K562 (cell line): Measurements from ENCODE around the gene ZBTB7A. TPM values are rescaled to one million over a fixed set of nuclear protein-coding genes. Genes with fewer than 3 reads are reported as not detected.

Experiments
- C11orf30 ChIP-seq: fragments of 450-650 bp; IDR thresholded peaks from 2 replicates; pipeline ENCODE4 v1.6.1; 2016; ENCODE audit warnings: low read depth, mild to moderate bottlenecking
- ELK3 ChIP-seq: fragments of 450-650 bp; formaldehyde crosslinking; IDR thresholded peaks from 2 replicates; pipeline ENCODE4 v1.4.0; 2020; ENCODE audit warnings: mild to moderate bottlenecking
- ERF ChIP-seq: fragments of 450-650 bp; formaldehyde crosslinking; IDR thresholded peaks from 2 replicates; pipeline ENCODE4 v1.4.0; 2020; ENCODE audit warnings: mild to moderate bottlenecking, mixed read lengths
- FOXA1 ChIP-seq: fragments of 450-650 bp; IDR thresholded peaks from 2 replicates; pipeline ENCODE4 v1.6.1; 2016; ENCODE audit warnings: mild to moderate bottlenecking, borderline replicate concordance
- FOXJ2 ChIP-seq: fragments of 200-800 bp; sonication (Bioruptor generic); IDR thresholded peaks from 2 replicates; pipeline ENCODE4 v1.6.1; 2016; ENCODE audit warnings: missing genetic modification characterization, missing compliant biosample characterization
- FUS ChIP-seq: fragments of 200-400 bp; formaldehyde crosslinking; optimal IDR thresholded peaks from 2 replicates; pipeline ENCODE3; 2017; ENCODE audit warnings: low read depth, low read length
- KAT8 ChIP-seq: fragments of 450-650 bp; IDR thresholded peaks from 2 replicates; pipeline ENCODE4 v1.6.1; 2016; ENCODE audit warnings: low read depth, mild to moderate bottlenecking
- KLF1 ChIP-seq: fragments of 450-650 bp; IDR thresholded peaks from 2 replicates; pipeline ENCODE4 v1.6.1; 2016; ENCODE audit warnings: missing genetic modification characterization, missing compliant biosample characterization
- KLF6 ChIP-seq: fragments of 250-450 bp; sonication (Bioruptor Pico); IDR thresholded peaks from 2 replicates; pipeline ENCODE4 v1.4.0; 2020; ENCODE audit warnings: mild to moderate bottlenecking, moderate library complexity, borderline replicate concordance
- MAFG ChIP-seq: fragments of 450-650 bp; conservative IDR thresholded peaks from 2 replicates; pipeline ENCODE4 v1.6.1; 2016; ENCODE audit warnings: missing genetic modification characterization, missing compliant biosample characterization
- MYNN ChIP-seq, 2 experiments: sonication (generic); formaldehyde crosslinking in 1 of 2; IDR thresholded peaks; 2 replicates each; pipeline versions ENCODE4 v1.5.0 to v1.6.1; 2016 to 2020; ENCODE audit warnings: antibody characterized with exemption in 1 of 2, missing genetic modification reagents in 1 of 2
- PURB ChIP-seq: sonication (generic); formaldehyde crosslinking; IDR thresholded peaks from 2 replicates; pipeline ENCODE4 v1.9.0; 2021; ENCODE audit warnings: low read depth, mild to moderate bottlenecking, missing genetic modification reagents
- RBM25 ChIP-seq: fragments of 200-400 bp; formaldehyde crosslinking; IDR thresholded peaks from 2 replicates; pipeline ENCODE4 v1.6.1; 2018; ENCODE audit warnings: low read length, low read depth, moderate library complexity; ENCODE audit not compliant: severe bottlenecking
- RBM34 ChIP-seq: fragments of 200-400 bp; formaldehyde crosslinking; IDR thresholded peaks from 2 replicates; pipeline ENCODE4 v1.6.1; 2018; ENCODE audit warnings: low read length, borderline replicate concordance; ENCODE audit not compliant: insufficient read depth
- RUNX1 ChIP-seq: sonication (generic); IDR thresholded peaks from 2 replicates; pipeline ENCODE4 v1.6.1; 2016; ENCODE audit warnings: antibody characterized with exemption, low read depth
- SRSF3 ChIP-seq: fragments of 200-400 bp; formaldehyde crosslinking; IDR thresholded peaks from 2 replicates; pipeline ENCODE4 v1.6.1; 2016; ENCODE audit warnings: mild to moderate bottlenecking, low read length, moderate library complexity; ENCODE audit not compliant: insufficient read depth
- TBL1XR1 ChIP-seq, 2 experiments: IDR thresholded peaks; 2 replicates each; pipeline ENCODE4 v1.6.1; 2012; ENCODE audit warnings: improper control_type of control experiment in 2 of 2, low read length in 2 of 2, mild to moderate bottlenecking in 1 of 2
- ZFPM2 ChIP-seq: fragments of 250-450 bp; sonication (Bioruptor Pico); IDR thresholded peaks from 2 replicates; pipeline ENCODE4 v1.5.1; 2022; ENCODE audit warnings: mild to moderate bottlenecking
- ZNF644 ChIP-seq: fragments of 200-800 bp; sonication (Bioruptor generic); IDR thresholded peaks from 2 replicates; pipeline ENCODE4 v1.6.1; 2016; ENCODE audit warnings: low read depth, missing genetic modification characterization, missing compliant biosample characterization
- polyA plus RNA-seq, 8 experiments: library from polyadenylated mRNA; depleted of rRNA in 4 of 8; stranded (reverse) in 5 of 8; unstranded in 3 of 8; fragments of >200 nt; fragmentation: Nextera tagmentation in 2 of 8; fragmentation: Illumina TruSeq in 1 of 8; extraction: Ambion mirVana in 2 of 8; extraction: Trizol in 1 of 8; gene quantifications; 2 replicates each; pipeline versions ENCODE4 v1.2.1 to v1.2.3, GENCODE V29; 2011 to 2014; ENCODE audit warnings: inconsistent platforms in 1 of 8, missing spikeins in 1 of 8
- total RNA-seq, 7 experiments: library from RNA; depleted of rRNA in 6 of 7; stranded (reverse); fragments of >200 nt in 6 of 7; fragmentation: Illumina TruSeq in 2 of 7; extraction: Trizol in 2 of 7; gene quantifications; 2 replicates each; pipeline versions ENCODE4 v1.2.1 to v1.2.3, GENCODE V29; 2011 to 2021; ENCODE audit warnings: low replicate concordance in 1 of 7
- TF ChIP-seq, protein P1 (sequence below): IDR thresholded peaks from 2 replicates; pipeline ENCODE4 v1.6.1; 2011; ENCODE audit warnings: borderline replicate concordance, low read depth, mild to moderate bottlenecking, moderate library complexity, low read length; ENCODE audit not compliant: insufficient read depth, poor library complexity, severe bottlenecking
- TF ChIP-seq, protein P2 (sequence below): fragments of 250-450 bp; sonication (Bioruptor Pico); IDR thresholded peaks from 2 replicates; pipeline ENCODE4 v1.5.0; 2020; ENCODE audit warnings: mild to moderate bottlenecking
- TF ChIP-seq, protein P3 (sequence below): fragments of 250-450 bp; sonication (Bioruptor Pico); IDR thresholded peaks from 2 replicates; pipeline ENCODE4 v1.8.0; 2022; ENCODE audit warnings: moderate library complexity, mild to moderate bottlenecking, inconsistent platforms

The ZBTB7A gene
- total and polyA plus RNA-seq, 9 of the 15 experiments (the other 6 are each of a cell fraction or from before 2014, with no cell fraction given), result 0.11 to 34.0 (median 4.6) TPM

DNA sequence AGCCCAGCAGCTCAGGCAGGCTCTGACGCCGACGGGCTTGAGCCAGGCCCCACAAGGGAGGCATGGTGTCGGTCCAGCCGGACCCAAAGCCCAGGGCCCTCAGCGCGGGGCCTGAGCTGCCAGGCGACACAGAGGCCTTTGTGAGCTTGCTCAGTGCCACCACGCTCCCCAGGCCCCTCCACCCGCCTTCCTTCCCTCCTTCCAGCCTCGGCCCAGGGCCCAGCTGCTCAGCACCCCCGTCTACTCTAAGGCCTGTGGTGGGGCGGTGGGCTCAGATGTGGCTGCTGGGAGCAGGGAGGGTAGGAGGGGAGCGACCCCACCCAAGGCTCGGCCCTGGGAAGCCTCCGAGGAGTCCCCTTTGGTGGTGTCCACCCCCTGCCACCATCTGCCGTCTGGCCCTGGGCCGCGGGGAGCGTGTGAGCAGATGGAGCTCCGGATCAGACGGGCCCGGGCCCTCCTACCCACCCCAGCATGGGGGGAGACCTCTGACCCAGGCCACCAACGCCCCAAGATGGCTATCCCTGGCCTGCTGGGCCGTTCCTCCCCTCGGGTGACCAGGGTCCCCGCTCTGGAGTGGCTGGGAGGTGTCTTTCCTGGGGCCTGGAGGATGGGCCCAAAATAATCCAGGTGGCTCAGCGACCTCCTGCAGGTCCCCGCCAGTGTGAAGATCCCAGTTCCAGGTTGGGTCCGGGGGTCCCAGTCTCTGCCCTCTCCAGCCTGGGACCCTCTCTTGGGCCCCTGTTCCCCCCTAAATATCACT is 7.8 kb downstream of the ZBTB7A start (continued):
- no peak for TF ChIP-seq ZNF644 (tag)
- no peak; the same call in 1 of the 2 replicates for TF ChIP-seq KLF1 (tag)
- no peak for TF ChIP-seq KAT8
- no peak for TF ChIP-seq MAFG (tag)
- TF ChIP-seq MYNN (IDR thresholded peaks at IDR 0.05), result 0 out of 2 replicates have a peak, but pooled peaks have one; percentile 17
- no peak for TF ChIP-seq MYNN (CRISPR knock-in tag; IDR thresholded peaks at IDR 0.05)
- TF ChIP-seq FOXA1, result no peak
- no peak for TF ChIP-seq RBM34
- TF ChIP-seq, protein P1, sequence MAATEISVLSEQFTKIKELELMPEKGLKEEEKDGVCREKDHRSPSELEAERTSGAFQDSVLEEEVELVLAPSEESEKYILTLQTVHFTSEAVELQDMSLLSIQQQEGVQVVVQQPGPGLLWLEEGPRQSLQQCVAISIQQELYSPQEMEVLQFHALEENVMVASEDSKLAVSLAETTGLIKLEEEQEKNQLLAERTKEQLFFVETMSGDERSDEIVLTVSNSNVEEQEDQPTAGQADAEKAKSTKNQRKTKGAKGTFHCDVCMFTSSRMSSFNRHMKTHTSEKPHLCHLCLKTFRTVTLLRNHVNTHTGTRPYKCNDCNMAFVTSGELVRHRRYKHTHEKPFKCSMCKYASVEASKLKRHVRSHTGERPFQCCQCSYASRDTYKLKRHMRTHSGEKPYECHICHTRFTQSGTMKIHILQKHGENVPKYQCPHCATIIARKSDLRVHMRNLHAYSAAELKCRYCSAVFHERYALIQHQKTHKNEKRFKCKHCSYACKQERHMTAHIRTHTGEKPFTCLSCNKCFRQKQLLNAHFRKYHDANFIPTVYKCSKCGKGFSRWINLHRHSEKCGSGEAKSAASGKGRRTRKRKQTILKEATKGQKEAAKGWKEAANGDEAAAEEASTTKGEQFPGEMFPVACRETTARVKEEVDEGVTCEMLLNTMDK, result no peak
- no peak for TF ChIP-seq TBL1XR1 (IDR thresholded peaks at IDR 0.05; ENCODE audit: low read length in 2 of 2)
- no peak for TF ChIP-seq RUNX1
- TF ChIP-seq ERF (CRISPR knock-in tag), result no peak
- TF ChIP-seq, protein P2, sequence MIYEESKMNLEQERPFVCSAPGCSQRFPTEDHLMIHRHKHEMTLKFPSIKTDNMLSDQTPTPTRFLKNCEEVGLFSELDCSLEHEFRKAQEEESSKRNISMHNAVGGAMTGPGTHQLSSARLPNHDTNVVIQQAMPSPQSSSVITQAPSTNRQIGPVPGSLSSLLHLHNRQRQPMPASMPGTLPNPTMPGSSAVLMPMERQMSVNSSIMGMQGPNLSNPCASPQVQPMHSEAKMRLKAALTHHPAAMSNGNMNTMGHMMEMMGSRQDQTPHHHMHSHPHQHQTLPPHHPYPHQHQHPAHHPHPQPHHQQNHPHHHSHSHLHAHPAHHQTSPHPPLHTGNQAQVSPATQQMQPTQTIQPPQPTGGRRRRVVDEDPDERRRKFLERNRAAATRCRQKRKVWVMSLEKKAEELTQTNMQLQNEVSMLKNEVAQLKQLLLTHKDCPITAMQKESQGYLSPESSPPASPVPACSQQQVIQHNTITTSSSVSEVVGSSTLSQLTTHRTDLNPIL (CRISPR knock-in tag), result no peak
- no peak for TF ChIP-seq FUS
- no peak for TF ChIP-seq FOXJ2 (tag)
- no peak for TF ChIP-seq PURB
- TF ChIP-seq RBM25, result no peak
- TF ChIP-seq KLF6 (CRISPR knock-in tag), result no peak
- TF ChIP-seq SRSF3, result no peak
- no peak for TF ChIP-seq ELK3 (CRISPR knock-in tag)
- no peak for TF ChIP-seq C11orf30
- TF ChIP-seq, protein P3, sequence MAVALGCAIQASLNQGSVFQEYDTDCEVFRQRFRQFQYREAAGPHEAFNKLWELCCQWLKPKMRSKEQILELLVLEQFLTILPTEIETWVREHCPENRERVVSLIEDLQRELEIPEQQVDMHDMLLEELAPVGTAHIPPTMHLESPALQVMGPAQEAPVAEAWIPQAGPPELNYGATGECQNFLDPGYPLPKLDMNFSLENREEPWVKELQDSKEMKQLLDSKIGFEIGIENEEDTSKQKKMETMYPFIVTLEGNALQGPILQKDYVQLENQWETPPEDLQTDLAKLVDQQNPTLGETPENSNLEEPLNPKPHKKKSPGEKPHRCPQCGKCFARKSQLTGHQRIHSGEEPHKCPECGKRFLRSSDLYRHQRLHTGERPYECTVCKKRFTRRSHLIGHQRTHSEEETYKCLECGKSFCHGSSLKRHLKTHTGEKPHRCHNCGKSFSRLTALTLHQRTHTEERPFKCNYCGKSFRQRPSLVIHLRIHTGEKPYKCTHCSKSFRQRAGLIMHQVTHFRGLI (CRISPR knock-in tag), result no peak
- TF ChIP-seq ZFPM2 (CRISPR knock-in tag), result no peak
